Lung (tissue), 12 donors: ENCODE data around the gene GABRR2. TPM values are rescaled to one million over a fixed set of nuclear protein-coding genes. Genes with fewer than 3 reads are reported as not detected.

Experiments
- ATAC-seq: fragments of 200-7000 bp; cut with Tn5 transposase; one replicate; pipeline ENCODE4 v1.9.1; 2020; ENCODE audit warnings: moderate number of reproducible peaks; ENCODE audit not compliant: insufficient read depth, low FRiP score
- DNase-seq, 3 donors: peaks; one replicate each; pipeline ENCODE4 v3.0.0-alpha.2; 2013 to 2017
- H3K27ac ChIP-seq, 2 donors: one replicate each; pipeline ENCODE4 v1.5.1; 2013; ENCODE audit warnings: mild to moderate bottlenecking in 2 of 2, moderate library complexity in 2 of 2, control low read depth in 1 of 2, inconsistent platforms in 1 of 2, low read depth in 1 of 2, low read length in 1 of 2
- H3K27me3 ChIP-seq, 3 donors: one replicate each; pipeline ENCODE4 v1.5.1; 2013; ENCODE audit warnings: low read length in 2 of 3; ENCODE audit not compliant: control insufficient read depth in 3 of 3, insufficient read depth in 3 of 3
- H3K36me3 ChIP-seq, 4 donors: one replicate each; pipeline ENCODE4 v1.5.1; 2013; ENCODE audit warnings: low read length in 4 of 4, mild to moderate bottlenecking in 1 of 4, moderate library complexity in 1 of 4; ENCODE audit not compliant: control insufficient read depth in 4 of 4, insufficient read depth in 4 of 4
- H3K4me1 ChIP-seq, 5 donors: one replicate each; pipeline ENCODE4 v1.5.1; 2013; ENCODE audit warnings: low read length in 5 of 5, mild to moderate bottlenecking in 2 of 5, moderate library complexity in 1 of 5; ENCODE audit not compliant: control insufficient read depth in 5 of 5, insufficient read depth in 5 of 5
- H3K4me3 ChIP-seq: one replicate; pipeline ENCODE4 v1.5.1; 2013; ENCODE audit warnings: mild to moderate bottlenecking, control low read depth, moderate library complexity
- H3K9ac ChIP-seq, 2 donors: one replicate each; pipeline ENCODE4 v1.5.1; 2013; ENCODE audit warnings: low read length in 2 of 2, control low read depth in 1 of 2; ENCODE audit not compliant: insufficient read depth in 1 of 2
- H3K9me3 ChIP-seq, 4 donors: one replicate each; pipeline ENCODE4 v1.5.1; 2013; ENCODE audit warnings: low read length in 3 of 4, mild to moderate bottlenecking in 1 of 4, moderate library complexity in 1 of 4; ENCODE audit not compliant: control insufficient read depth in 4 of 4, insufficient read depth in 3 of 4
- WGBS, 2 donors: extraction: QIAGEN DNeasy Blood & Tissue Kit; methylation state at CpG; one replicate each; pipeline ENCODE4 v1.1.7; 2013; 5-methylcytosine and 5-hydroxymethylcytosine counted together
- polyA plus RNA-seq, 2 donors: library from polyadenylated mRNA; stranded (reverse); fragments of 200-250 nt; gene quantifications; one replicate each; pipeline ENCODE4 v1.2.1, GENCODE V29; 2013
- total RNA-seq, 2 donors: library from RNA; depleted of rRNA in 1 of 2; stranded (reverse); fragments of >200 nt in 1 of 2; gene quantifications; one replicate each; pipeline ENCODE4 v1.2.1, GENCODE V29; 2014 to 2021
- TF ChIP-seq, protein P1 (sequence below): IDR thresholded peaks from 2 replicates; pipeline ENCODE4 v1.5.1; 2012; ENCODE audit warnings: mild to moderate bottlenecking; ENCODE audit errors: control extremely low read depth, extremely low read depth
- donor health status: control.
- donor health status: control.
- donor health status: Bipolar disorder and iron deficiency.
- donor health status: healthy.
- donor health status: DM: yes; HTN: yes; CAD: no.

The GABRR2 gene
- total and polyA plus RNA-seq, 4 donors: 0.33 to 1.5 (median 1.4) TPM

GRCh38 chr6:89273816-89274215 lies 41.3 kb downstream of the GABRR2 start:
- no peak for DNase-seq
- H3K27ac ChIP-seq: no peak overlapping the region
- H3K4me3 ChIP-seq: no peak overlapping the region
- H3K36me3 ChIP-seq: no peaks in the 10 kb centered on the region
- H3K4me1 ChIP-seq: no peaks in the 10 kb centered on the region
- ATAC-seq: no peak
- no peaks in the 10 kb centered on the region for H3K9me3 ChIP-seq
- no peaks in the 10 kb centered on the region for H3K27me3 ChIP-seq
- H3K9ac ChIP-seq: no peak overlapping the region
- WGBS, 2 donors: 89 to 91% methylated on average over 3 of the region's 3 CpGs
- TF ChIP-seq, protein P1, sequence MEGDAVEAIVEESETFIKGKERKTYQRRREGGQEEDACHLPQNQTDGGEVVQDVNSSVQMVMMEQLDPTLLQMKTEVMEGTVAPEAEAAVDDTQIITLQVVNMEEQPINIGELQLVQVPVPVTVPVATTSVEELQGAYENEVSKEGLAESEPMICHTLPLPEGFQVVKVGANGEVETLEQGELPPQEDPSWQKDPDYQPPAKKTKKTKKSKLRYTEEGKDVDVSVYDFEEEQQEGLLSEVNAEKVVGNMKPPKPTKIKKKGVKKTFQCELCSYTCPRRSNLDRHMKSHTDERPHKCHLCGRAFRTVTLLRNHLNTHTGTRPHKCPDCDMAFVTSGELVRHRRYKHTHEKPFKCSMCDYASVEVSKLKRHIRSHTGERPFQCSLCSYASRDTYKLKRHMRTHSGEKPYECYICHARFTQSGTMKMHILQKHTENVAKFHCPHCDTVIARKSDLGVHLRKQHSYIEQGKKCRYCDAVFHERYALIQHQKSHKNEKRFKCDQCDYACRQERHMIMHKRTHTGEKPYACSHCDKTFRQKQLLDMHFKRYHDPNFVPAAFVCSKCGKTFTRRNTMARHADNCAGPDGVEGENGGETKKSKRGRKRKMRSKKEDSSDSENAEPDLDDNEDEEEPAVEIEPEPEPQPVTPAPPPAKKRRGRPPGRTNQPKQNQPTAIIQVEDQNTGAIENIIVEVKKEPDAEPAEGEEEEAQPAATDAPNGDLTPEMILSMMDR: no peak

GRCh38 chr6:89272596-89272995 lies 42.5 kb downstream of the GABRR2 start:
- WGBS, 2 donors: 84 to 88% methylated on average over 11 of the region's 11 CpGs
- Histone ChIP-seq H3K4me3 (no peak overlapping the region), H3K27ac (no peak overlapping the region), H3K36me3 (no peaks in the 10 kb centered on the region), H3K9me3 (no peaks in the 10 kb centered on the region), H3K4me1 (no peaks in the 10 kb centered on the region), H3K9ac (no peak overlapping the region), H3K27me3 (no peaks in the 10 kb centered on the region)
- TF ChIP-seq, protein P1: no peak
- ATAC-seq (no peak), DNase-seq (no peak)

DNA sequence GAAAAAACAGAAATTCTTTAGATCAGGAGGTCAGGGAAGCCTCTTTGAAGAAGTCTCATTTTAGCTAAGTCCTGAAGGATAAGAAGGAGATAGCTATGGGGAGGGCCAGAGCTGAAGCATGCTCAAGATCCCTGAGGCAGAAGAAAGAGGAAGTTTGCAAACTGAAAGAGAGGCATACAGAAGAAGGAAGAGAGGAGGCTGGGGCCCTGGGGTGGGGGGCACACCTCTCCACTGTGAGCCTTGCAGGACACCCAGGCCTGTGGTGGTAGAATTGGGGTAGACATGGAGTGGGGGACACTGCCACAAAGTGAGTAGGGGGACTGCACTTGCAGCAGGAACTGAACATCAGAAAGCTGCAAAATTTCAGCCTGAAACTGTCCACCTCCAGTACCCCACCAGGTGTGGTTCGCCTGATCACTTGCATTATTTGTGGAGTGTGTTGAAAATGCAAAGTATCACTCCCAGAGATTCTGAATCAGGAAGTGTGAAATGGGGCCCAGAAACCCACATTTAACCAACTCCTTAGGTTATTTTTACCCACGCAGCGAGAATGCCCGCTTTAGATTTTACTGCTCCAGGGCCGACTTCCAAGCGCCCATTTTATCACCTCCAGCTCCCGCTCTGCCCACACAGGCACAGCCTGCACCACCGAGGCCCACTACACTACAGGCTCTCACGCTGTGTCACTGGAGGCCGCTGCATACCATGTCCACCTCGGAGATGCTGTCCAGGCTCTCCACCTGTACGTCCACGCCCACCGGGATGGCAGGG lies 44.0 kb downstream of the GABRR2 start:
- Histone ChIP-seq H3K9ac (no peak overlapping the region), H3K27me3 (no peaks in the 10 kb centered on the region), H3K4me3 (no peak overlapping the region), H3K27ac (no peak overlapping the region), H3K36me3 (no peaks in the 10 kb centered on the region), H3K4me1 (no peaks in the 10 kb centered on the region), H3K9me3 (no peaks in the 10 kb centered on the region)
- DNase-seq (no peak), ATAC-seq (no peak)
- 71 to 82% methylated on average over 14 of the region's 14 CpGs for WGBS, 2 donors
- TF ChIP-seq, protein P1: no peak

DNA sequence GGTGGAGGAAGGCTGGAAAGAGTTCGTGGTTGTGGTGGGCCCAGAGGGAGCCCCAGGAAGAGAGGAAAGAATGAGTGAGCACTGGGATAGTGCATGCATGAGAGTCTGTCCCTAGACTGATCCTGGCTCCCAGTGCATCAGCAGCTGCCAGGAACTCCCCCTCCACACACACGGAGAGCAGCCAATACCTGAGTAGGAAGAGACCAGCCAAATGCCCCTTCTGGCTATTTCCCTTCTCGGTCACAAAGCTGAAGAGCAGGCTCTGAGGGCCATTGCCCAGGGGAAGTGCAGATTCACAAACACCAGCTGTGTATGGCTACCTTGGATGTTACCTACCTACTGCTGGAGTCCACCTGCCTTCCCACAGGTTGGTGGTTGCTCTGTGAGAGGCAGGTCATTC lies 45.1 kb downstream of the GABRR2 start:
- H3K4me3 ChIP-seq: no peak overlapping the region
- H3K4me1 ChIP-seq: no peaks in the 10 kb centered on the region
- no peaks in the 10 kb centered on the region for H3K36me3 ChIP-seq

More for the DNA sequence above, 45.1 kb downstream of the GABRR2 start:
- ATAC-seq (no peak), DNase-seq (no peak)
- no peaks in the 10 kb centered on the region for H3K27me3 ChIP-seq
- H3K27ac ChIP-seq: no peak overlapping the region
- no peaks in the 10 kb centered on the region for H3K9me3 ChIP-seq
- WGBS, 2 donors: 64 to 69% methylated on average over 3 of the region's 3 CpGs
- H3K9ac ChIP-seq: no peak overlapping the region
- TF ChIP-seq, protein P1: no peak
